Gastrocnemius medialis (tissue), 4 donors: ENCODE measurements around the gene BBX.

Experiments
- CTCF ChIP-seq, 5 experiments: fragments of 450-650 bp in 3 of 5; fragments of 200-600 bp in 2 of 5; sonication (generic) in 2 of 5; IDR thresholded peaks in 4 of 5; conservative IDR thresholded peaks in 1 of 5; 1 replicate in 4 of 5; 2 replicates in 1 of 5; pipeline ENCODE4 v1.5.1; 2016 to 2019; ENCODE audit warnings: antibody characterized with exemption in 5 of 5, mild to moderate bottlenecking in 3 of 5, moderate library complexity in 3 of 5
- POLR2A ChIP-seq, 2 donors: fragments of 450-650 bp; IDR thresholded peaks; one replicate each; pipeline ENCODE4 v1.6.1; 2017; ENCODE audit warnings: antibody characterized with exemption in 2 of 2, mild to moderate bottlenecking in 2 of 2, moderate library complexity in 2 of 2

GRCh38 chr3:107829185-107829584 lies 306.4 kb downstream of the BBX start:
- no peak for TF ChIP-seq CTCF (IDR thresholded peaks at IDR 0.05 in 4 of 5, conservative IDR thresholded peaks at IDR 0.05 in 1 of 5)
- TF ChIP-seq POLR2A (IDR thresholded peaks at IDR 0.05), result no peak
